Skin of body (tissue), 2 donors: ENCODE data around the gene GPX1. TPM values are rescaled to one million over a fixed set of nuclear protein-coding genes. Genes with fewer than 3 reads are reported as not detected.

ENCODE experiments used
- DNase-seq: peaks from one replicate; lab custom pipeline; 2025; lab: John Stamatoyannopoulos, UW
- total RNA-seq: library from RNA; depleted of rRNA; stranded (reverse); fragments of >200 nt; gene quantifications from one replicate; pipeline ENCODE4 v1.2.3, GENCODE V29; 2014

The GPX1 gene
- total RNA-seq, 1 donor from 2014 or later, result 60.5 TPM

GRCh38 chr3:49313896-49314688 lies 44.1 kb downstream of the GPX1 start:
- no peak for DNase-seq

- DNase-seq, result no peak
These were observed 46.9 kb downstream of the GPX1 start for GRCh38 chr3:49311283-49311682.

GRCh38 chr3:49310677-49311076 lies 47.5 kb downstream of the GPX1 start:
- no peak for DNase-seq

Other genes starting within 250 kb of the GPX1 start
- gene USP19, start 237.5 kb downstream of the GPX1 start, total RNA-seq, result 29.0 TPM
- 379 TPM for gene LAMB2, start 225.3 kb downstream of the GPX1 start, total RNA-seq
- 9.7 TPM for gene CCDC71, start 192.0 kb downstream of the GPX1 start, total RNA-seq
- gene KLHDC8B, start 186.8 kb downstream of the GPX1 start, total RNA-seq, result 32.6 TPM
- gene C3orf62, start 81.1 kb downstream of the GPX1 start, total RNA-seq, result 2.7 TPM
- 34.0 TPM for gene USP4, start 18.3 kb downstream of the GPX1 start, total RNA-seq
- gene RHOA, start 53.6 kb upstream of the GPX1 start, total RNA-seq, result 262 TPM
- gene TCTA, start 54.1 kb upstream of the GPX1 start, total RNA-seq, result 6.7 TPM
- 6.7 TPM for gene AMT, start 64.1 kb upstream of the GPX1 start, total RNA-seq
- 1.7 TPM for gene NICN1, start 71.0 kb upstream of the GPX1 start, total RNA-seq
- gene DAG1, start 111.9 kb upstream of the GPX1 start, total RNA-seq, result 32.9 TPM
- 0.39 TPM for gene BSN, start 196.1 kb upstream of the GPX1 start, total RNA-seq